ENCODE measurements around the gene TLE2.
A peak's percentile ranks its signal among the peaks of the same experiment; 100 is the strongest.

Gene TLE2

GRCh38 chr19:3036119-3036976, 7.3 kb upstream of the TLE2 start:
- ATAC-seq, result peak; percentile 64
- peak; percentile 89 for DNase-seq

DNA sequence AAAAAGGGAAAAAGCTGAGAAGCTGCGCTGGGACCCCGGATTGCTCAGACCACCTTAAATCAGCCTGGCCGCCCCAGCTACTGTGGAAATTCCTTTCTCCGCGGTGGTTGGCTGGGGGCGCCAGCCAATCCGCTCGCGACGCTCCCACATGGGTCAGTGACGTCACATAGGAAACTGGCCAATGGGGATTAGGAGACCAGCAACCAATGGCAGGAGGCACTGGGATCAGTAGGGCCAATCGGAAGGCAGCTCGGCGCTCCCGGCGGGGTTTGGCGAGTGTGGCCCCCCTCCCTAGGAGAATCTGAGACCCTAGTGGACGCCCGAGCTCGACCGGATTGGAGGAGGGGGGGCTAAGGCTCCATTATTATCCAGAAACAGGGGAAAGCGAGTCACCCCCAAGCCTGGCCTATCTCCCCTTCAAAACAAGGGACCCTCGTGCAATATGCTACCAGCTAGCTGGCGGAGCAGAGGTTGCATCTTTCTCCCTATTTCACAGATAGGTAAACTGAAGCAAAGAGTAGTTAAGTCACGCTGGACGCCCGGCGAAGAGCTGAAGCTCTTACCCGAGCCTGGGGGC, 6.5 kb upstream of the TLE2 start:
- DNase-seq, result peak; percentile 96
- ATAC-seq, result peak; percentile 93

DNA sequence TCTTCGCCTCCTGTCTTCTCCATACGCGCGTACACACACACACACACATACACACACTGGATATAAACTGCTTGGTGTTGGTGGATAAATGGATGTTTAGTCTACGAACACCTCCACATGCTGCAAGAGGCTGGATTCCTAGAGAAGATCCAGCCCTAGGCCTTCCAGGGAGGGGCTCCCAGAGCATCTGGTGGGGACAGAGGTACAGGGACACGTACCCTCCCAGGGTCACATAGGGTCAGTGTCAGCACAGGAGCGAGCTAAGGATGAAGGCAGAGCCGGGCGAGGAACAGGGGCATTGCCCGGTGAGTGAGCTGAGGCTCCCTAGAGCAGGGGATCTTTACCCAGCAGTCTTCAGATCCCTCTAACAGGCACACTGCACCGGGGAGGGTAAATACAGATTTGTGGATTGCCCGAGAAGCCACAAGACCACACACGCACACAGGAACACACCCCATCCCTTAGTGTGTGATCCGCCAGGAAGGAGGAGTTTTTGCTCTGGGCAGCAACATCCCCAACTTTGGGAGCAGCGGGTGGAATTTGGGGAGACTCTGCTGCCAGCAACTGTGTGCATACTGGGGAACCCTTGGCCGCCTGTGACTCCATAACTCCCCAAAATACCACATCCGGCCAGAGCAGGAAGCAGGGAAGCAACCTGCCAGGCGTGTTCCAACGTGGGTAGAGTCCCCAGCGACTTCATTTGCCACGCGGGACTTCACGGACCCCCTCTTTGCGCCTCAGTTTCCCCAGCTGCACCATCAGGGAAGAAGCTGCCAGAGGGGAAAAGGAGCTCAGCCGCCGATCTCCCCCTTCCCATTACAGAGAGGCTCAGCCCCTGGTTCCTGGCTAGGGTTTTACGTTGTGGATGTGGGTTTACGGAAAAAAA, 5.8 kb upstream of the TLE2 start:
- DNase-seq, result peak; percentile 64
- ATAC-seq, result peak; percentile 14

GRCh38 chr19:3034406-3034655, 5.3 kb upstream of the TLE2 start:
- ATAC-seq, result no peak
- no peak for DNase-seq

DNA sequence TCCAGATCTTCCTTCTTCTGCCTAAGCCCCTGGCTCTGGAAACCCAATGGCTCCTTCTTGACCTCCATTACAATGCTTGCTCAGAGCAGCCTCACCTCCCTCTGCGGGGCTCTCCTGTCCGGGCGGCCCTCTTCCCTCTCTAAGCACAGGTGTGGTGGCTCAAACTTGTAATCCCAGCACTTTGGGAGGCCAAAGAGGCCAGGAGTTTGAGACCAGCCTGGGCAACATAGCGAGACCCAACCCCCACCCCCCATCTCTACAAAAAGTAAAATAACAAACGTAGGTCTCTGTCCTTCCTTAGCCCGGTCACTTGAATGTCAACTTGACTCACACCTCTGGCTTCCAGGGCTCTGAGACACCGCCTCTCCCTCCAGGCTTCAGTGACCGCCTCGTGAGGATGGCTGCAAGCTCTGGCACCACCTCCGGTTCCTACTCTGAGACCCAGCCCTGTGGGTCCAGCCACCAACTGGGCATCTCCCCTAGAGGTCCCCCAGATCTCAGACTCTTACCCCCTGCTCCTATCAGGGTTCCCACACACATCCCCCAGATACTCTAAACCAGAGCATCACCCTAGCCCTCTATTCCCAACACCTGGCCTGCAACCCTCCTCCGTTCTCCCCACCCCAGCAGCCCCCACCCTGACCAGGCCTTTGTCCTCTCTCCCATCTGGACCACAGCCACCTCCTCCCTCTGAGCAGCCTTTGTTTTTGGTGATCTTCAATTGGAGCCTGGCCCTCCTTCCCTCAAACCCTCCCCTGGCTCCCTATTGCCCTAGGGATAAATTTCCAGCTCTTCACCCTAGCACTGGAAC, 4.7 kb upstream of the TLE2 start:
- no peak for ATAC-seq

GRCh38 chr19:3031607-3031867, 2.5 kb upstream of the TLE2 start:
- ATAC-seq, result no peak
- no peak for DNase-seq

More for the DNA sequence above, 4.7 kb upstream of the TLE2 start:
- no peak for DNase-seq

GRCh38 chr19:3028305-3029064, 595 bp downstream of the TLE2 start:
- DNase-seq (no peak), ATAC-seq (no peak)

- no peak for ATAC-seq
- DNase-seq, result no peak
These were observed 1.1 kb downstream of the TLE2 start for GRCh38 chr19:3027981-3028304.

GRCh38 chr19:3027292-3027691, 1.8 kb downstream of the TLE2 start:
- ATAC-seq (no peak), DNase-seq (no peak)

GRCh38 chr19:3026768-3027167, 2.3 kb downstream of the TLE2 start:
- DNase-seq, result no peak
- ATAC-seq, result no peak

GRCh38 chr19:3025549-3025886, 3.6 kb downstream of the TLE2 start:
- ATAC-seq (no peak), DNase-seq (no peak)

DNA sequence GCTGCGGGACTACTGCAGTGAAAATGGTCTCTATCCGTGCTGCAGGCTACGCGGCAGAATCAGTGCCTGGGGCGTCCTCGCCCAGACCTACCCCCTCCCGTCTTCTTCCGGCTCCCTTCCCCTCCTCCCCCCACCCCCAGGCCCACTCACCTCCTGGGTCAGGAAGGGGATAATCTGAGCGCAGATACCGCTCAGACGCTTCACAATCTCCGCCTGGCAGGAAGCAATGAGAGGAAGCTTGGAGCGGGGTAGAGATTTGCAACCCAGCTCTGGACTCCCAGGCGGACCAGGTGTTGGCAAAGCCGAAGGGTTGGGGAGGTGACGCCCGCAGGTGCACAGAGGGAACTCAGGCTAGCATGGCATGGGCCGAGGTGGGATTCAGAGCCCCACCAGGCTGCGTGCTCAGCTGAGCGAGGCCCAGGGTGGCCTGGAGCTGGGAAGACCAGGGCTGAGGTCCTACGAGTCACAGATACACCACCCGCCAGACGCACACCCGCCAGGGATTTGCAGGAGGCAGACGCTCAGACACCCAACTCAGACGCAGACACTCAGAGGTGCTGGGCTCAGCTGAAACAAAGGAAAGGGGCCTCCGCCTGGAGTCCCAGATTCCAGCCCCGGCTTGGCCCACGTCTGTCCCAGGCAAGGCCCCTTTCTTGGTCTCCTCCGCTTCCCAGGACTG, 4.1 kb downstream of the TLE2 start:
- DNase-seq, result no peak
- peak; percentile 7 for ATAC-seq

DNA sequence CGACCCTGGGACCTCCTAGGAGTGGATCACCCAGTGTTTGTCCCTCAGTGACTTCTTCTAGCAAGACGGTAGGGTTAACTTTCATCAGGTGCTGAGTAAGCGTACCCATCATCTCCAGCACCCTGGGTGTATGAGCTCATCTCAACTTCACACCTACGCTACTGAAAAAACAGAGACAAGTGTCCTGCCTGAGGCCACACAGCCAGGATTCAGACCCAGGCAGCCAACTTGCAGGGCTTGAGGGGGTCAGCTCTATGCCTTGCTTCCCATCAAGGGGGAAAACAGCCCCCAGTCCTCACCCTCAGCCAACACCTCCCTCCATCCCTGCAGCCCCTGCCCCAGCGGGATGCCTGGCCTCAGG, 4.6 kb downstream of the TLE2 start:
- no peak for DNase-seq
- peak; percentile 79 for ATAC-seq

GRCh38 chr19:3020321-3020960, 8.6 kb downstream of the TLE2 start:
- ATAC-seq, result no peak
- no peak for DNase-seq

DNA sequence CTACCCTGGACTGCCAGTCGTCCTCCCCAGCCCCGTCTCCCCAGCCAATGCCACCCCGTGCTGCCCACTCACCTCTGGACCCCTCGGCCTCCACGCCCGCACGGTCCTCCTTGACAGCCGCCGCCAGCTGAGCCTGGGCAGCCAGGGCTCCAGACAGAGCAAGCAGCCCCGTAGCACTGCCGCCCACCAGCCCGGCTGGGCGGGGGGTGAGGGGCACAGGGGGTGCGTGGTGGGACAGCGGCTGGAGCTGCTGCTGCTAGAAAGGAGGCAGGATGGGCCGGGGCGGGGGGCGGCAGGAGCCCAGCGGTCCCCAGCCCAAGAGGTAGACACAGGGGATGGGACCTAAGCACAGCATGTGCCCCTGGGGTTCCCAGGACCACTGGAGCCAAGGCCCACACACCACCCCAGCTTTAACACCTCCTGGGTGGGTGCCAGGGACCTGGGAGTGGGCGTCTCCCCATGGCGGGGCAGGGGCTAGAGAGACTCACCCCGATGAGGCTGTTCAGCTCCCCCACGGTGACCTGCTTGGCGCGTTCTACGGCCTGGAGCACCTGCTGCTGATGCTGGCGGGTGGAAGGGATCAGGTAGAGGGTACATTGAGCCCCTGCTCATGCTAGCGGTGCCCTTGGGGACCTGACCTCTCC, 9.7 kb downstream of the TLE2 start:
- DNase-seq (no peak), ATAC-seq (no peak)

DNA sequence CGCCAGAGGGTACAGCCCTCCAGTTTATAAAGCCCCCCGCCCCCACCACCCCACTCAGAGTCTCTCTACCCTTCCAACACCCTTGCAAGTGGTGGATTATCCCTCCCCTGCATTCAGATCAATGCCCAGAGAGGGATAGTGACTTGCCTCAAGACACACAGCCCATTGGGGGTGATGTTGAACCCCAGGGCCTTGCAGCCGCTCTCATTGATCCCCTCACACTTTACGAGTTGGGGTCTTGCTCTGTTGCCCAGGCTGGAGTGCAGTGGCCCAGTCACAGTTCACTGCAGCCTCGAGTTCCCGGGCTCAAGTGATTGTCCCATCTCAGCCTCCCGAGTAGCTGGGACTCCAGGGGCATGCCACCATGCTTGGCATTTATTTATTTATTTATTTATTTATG, 11.2 kb downstream of the TLE2 start:
- ATAC-seq (no peak), DNase-seq (no peak)

GRCh38 chr19:3015126-3016057, 13.7 kb downstream of the TLE2 start:
- DNase-seq (no peak), ATAC-seq (no peak)

GRCh38 chr19:3014135-3014534, 14.9 kb downstream of the TLE2 start:
- ATAC-seq (no peak), DNase-seq (no peak)

DNA sequence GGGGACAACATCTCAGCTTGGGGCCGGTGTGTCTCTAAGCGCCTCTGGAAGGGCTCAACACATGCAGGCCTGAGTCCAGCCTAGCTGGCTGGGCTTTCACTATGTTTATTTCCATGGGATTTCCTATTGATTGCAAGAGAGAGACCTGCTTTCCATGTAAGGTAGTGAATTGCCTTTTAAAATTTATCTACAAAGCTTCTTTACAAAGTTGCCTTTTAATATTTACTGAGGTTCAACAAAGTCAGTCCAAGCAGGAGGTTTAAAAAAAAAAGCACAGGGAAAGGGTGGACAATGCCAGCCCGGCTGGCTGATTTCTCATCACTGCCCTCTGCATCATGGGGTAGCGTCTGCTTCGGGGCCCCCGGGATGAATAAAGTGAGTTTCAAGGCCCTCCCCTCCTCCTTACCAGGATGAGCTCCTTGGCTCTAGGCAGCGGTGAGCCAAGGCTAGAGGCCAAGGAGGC, 15.8 kb downstream of the TLE2 start:
- ATAC-seq, result no peak
- no peak for DNase-seq

All from stimulated activated naive CD8-positive, alpha-beta T cell treated with anti-CD3 and anti-CD28 coated beads, Interleukin-15, Interleukin-2, amounts not matched to agents 100 U/mL and 50 U/mL, for 24 hours (primary cell).